BE2C (cell line): ENCODE data around the gene PRUNE1.

Source experiments
- DNase-seq: peaks from one replicate; pipeline ENCODE4 v3.0.0-alpha.2; 2020
- H3K27me3 ChIP-seq: fragments of 250-450 bp; sonication (Bioruptor Pico); 2 replicates; pipeline ENCODE4 v1.5.1; 2020; ENCODE audit warnings: mild to moderate bottlenecking
- H3K36me3 ChIP-seq: fragments of 250-450 bp; sonication (Bioruptor Pico); 2 replicates; pipeline ENCODE4 v1.5.1; 2020; ENCODE audit warnings: mild to moderate bottlenecking
- H3K4me1 ChIP-seq: fragments of 250-450 bp; sonication (Bioruptor Pico); 2 replicates; pipeline ENCODE4 v1.5.1; 2020
- H3K4me3 ChIP-seq: 2 replicates; pipeline ENCODE4 v1.5.1; 2011; ENCODE audit warnings: low read depth, low read length
- H3K9me3 ChIP-seq: fragments of 250-450 bp; sonication (Bioruptor Pico); 2 replicates; pipeline ENCODE4 v1.5.1; 2020
- CTCF ChIP-seq: IDR thresholded peaks from 2 replicates; pipeline ENCODE4 v1.5.1; 2012; ENCODE audit warnings: mild to moderate bottlenecking, low read depth, low read length

Gene PRUNE1

GRCh38 chr1:151061704-151062103, 53.5 kb downstream of the PRUNE1 start:
- Histone ChIP-seq H3K36me3 (peaks cover 37% of the 10 kb centered on the region), H3K4me3 (peak overlapping the region; percentile 87), H3K4me1 (peaks cover 5% of the 10 kb centered on the region; the same call in 1 of the 2 replicates), H3K9me3 (no peaks in the 10 kb centered on the region), H3K27me3 (no peaks in the 10 kb centered on the region)
- TF ChIP-seq CTCF: no peak
- no peak for DNase-seq

DNA sequence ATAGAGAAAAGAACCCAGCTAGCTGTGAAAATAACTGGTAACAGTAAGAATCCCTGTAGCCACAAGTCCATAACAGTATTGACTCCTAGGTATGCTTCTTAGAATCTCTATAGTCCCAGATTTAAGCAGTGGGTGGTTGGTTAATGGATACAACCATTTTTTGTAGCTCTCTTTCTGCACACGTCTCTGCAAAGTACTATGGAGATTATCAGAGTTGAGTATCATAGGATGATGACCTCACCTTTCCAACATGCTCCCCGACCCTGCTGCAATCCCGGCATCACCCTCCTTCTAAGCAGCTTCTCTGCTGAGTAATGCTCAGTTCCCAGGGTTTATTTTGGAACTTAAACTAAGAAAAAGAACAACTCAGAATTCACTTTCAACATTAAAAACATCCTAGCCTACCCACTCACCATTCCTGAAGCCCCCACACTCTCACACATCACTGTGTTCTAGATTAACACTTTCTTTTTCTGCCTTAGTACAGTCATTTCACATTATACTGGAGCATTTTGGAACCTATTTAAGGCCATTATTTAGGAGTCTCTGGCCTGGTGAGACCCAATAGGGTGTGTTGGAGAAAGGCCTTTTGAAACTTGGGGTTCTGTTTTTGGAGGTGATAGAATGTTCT, 54.6 kb downstream of the PRUNE1 start:
- Histone ChIP-seq H3K9me3 (no peaks in the 10 kb centered on the region), H3K27me3 (no peaks in the 10 kb centered on the region), H3K4me1 (peaks cover 5% of the 10 kb centered on the region; the same call in 1 of the 2 replicates), H3K36me3 (peaks cover 42% of the 10 kb centered on the region), H3K4me3 (peak overlapping the region; percentile 87)
- DNase-seq: peak; percentile 45
- no peak for TF ChIP-seq CTCF

- H3K36me3 ChIP-seq: peaks cover 61% of the 10 kb centered on the region
- TF ChIP-seq CTCF: no peak
- no peak for DNase-seq
- H3K4me1 ChIP-seq: peaks cover 3% of the 10 kb centered on the region; the same call in 1 of the 2 replicates
- H3K9me3 ChIP-seq: no peaks in the 10 kb centered on the region
- H3K4me3 ChIP-seq: no peak overlapping the region
- H3K27me3 ChIP-seq: no peaks in the 10 kb centered on the region
These were observed 56.9 kb downstream of the PRUNE1 start for GRCh38 chr1:151065089-151065645.

GRCh38 chr1:151067185-151067584, 58.9 kb downstream of the PRUNE1 start:
- peaks cover 3% of the 10 kb centered on the region; the same call in 1 of the 2 replicates for H3K4me1 ChIP-seq
- no peaks in the 10 kb centered on the region for H3K27me3 ChIP-seq
- H3K4me3 ChIP-seq: no peak overlapping the region
- H3K9me3 ChIP-seq: no peaks in the 10 kb centered on the region
- TF ChIP-seq CTCF: no peak
- DNase-seq: no peak
- H3K36me3 ChIP-seq: peaks cover 65% of the 10 kb centered on the region

GRCh38 chr1:151069103-151069486, 60.8 kb downstream of the PRUNE1 start:
- no peak for DNase-seq
- H3K36me3 ChIP-seq: peaks cover 56% of the 10 kb centered on the region
- H3K4me1 ChIP-seq: peaks cover 3% of the 10 kb centered on the region; the same call in 1 of the 2 replicates
- no peak for TF ChIP-seq CTCF
- no peaks in the 10 kb centered on the region for H3K27me3 ChIP-seq
- H3K9me3 ChIP-seq: no peaks in the 10 kb centered on the region
- H3K4me3 ChIP-seq: no peak overlapping the region
